Measurements from ENCODE around the gene FHIT.
A peak's percentile ranks its signal among the peaks of the same experiment; 100 is the strongest.

Gene FHIT

GRCh38 chr3:60617188-60617587 is 634.1 kb downstream of the FHIT start:
- no peak overlapping the region for H3K4me3 ChIP-seq
- no peaks in the 10 kb centered on the region for H3K36me3 ChIP-seq
- no peaks in the 10 kb centered on the region for H3K27me3 ChIP-seq
- H3K4me1 ChIP-seq: peaks cover 0 to 8% (median 0%) of the 10 kb centered on the region in 4 donors
- TF ChIP-seq, protein P1, sequence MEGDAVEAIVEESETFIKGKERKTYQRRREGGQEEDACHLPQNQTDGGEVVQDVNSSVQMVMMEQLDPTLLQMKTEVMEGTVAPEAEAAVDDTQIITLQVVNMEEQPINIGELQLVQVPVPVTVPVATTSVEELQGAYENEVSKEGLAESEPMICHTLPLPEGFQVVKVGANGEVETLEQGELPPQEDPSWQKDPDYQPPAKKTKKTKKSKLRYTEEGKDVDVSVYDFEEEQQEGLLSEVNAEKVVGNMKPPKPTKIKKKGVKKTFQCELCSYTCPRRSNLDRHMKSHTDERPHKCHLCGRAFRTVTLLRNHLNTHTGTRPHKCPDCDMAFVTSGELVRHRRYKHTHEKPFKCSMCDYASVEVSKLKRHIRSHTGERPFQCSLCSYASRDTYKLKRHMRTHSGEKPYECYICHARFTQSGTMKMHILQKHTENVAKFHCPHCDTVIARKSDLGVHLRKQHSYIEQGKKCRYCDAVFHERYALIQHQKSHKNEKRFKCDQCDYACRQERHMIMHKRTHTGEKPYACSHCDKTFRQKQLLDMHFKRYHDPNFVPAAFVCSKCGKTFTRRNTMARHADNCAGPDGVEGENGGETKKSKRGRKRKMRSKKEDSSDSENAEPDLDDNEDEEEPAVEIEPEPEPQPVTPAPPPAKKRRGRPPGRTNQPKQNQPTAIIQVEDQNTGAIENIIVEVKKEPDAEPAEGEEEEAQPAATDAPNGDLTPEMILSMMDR (IDR thresholded peaks at IDR 0.05): no peak
- no peak for DNase-seq
- H3K9me3 ChIP-seq: no peaks in the 10 kb centered on the region
- intact Hi-C loops (cut with DNase I; ENCODE audit: low total_unique reads): no loop called here
- no peak overlapping the region for H3K27ac ChIP-seq

GRCh38 chr3:60613769-60614303 is 637.4 kb downstream of the FHIT start:
- H3K36me3 ChIP-seq: no peaks in the 10 kb centered on the region
- H3K4me1 ChIP-seq: peaks cover 0 to 31% (median 5%) of the 10 kb centered on the region in 4 donors
- intact Hi-C loops (cut with DNase I; ENCODE audit: low total_unique reads): no loop called here
- TF ChIP-seq, protein P1 (IDR thresholded peaks at IDR 0.05): no peak
- DNase-seq: no peak
- no peak overlapping the region for H3K27ac ChIP-seq
- no peaks in the 10 kb centered on the region for H3K9me3 ChIP-seq
- H3K4me3 ChIP-seq: no peak overlapping the region
- H3K27me3 ChIP-seq: no peaks in the 10 kb centered on the region

GRCh38 chr3:60610441-60611112 is 640.7 kb downstream of the FHIT start:
- Histone ChIP-seq H3K4me1 (peaks cover 0 to 23% (median 5%) of the 10 kb centered on the region in 4 donors), H3K36me3 (no peaks in the 10 kb centered on the region), H3K27me3 (no peaks in the 10 kb centered on the region), H3K27ac (peak overlapping the region; percentile 10 to 23), H3K9me3 (no peaks in the 10 kb centered on the region), H3K4me3 (no peak overlapping the region)
- peak; percentile 91 to 92 for DNase-seq
- intact Hi-C loops (cut with DNase I; ENCODE audit: low total_unique reads): no loop called here
- TF ChIP-seq, protein P1 (IDR thresholded peaks at IDR 0.05): no peak

- Histone ChIP-seq H3K9me3 (no peaks in the 10 kb centered on the region), H3K36me3 (no peaks in the 10 kb centered on the region), H3K27me3 (no peaks in the 10 kb centered on the region), H3K4me3 (no peak overlapping the region), H3K27ac (no peak overlapping the region), H3K4me1 (peaks cover 0 to 23% (median 5%) of the 10 kb centered on the region in 4 donors)
- TF ChIP-seq, protein P1 (IDR thresholded peaks at IDR 0.05): no peak
- intact Hi-C loops (cut with DNase I; ENCODE audit: low total_unique reads): no loop called here
- no peak for DNase-seq
These were observed 641.8 kb downstream of the FHIT start for GRCh38 chr3:60609446-60609845.

DNA sequence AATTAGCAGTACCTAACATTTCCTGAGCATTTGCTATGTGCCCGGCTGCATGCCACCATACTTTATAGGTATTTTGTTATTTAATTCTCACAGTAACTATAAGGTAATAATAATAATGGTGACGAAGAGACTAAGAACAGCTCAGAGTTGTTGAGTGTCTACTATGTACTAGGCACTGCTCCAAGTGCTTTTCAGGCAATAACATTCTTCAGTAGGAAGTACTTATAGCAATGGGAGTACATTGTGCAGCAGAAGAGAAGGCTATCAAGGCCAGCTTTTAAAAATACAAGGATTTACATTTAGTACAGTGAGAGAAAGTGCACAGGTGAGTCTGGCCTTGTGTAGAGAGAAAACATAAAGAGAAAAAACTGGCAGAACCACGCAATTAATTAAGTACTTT is 647.4 kb downstream of the FHIT start:
- Histone ChIP-seq H3K9me3 (no peaks in the 10 kb centered on the region), H3K27ac (no peak overlapping the region), H3K4me1 (peaks cover 0 to 19% (median 0%) of the 10 kb centered on the region in 4 donors), H3K27me3 (no peaks in the 10 kb centered on the region), H3K36me3 (no peaks in the 10 kb centered on the region), H3K4me3 (no peak overlapping the region)
- intact Hi-C loops (cut with DNase I; ENCODE audit: low total_unique reads): no loop called here
- DNase-seq: no peak
- TF ChIP-seq, protein P1 (IDR thresholded peaks at IDR 0.05): no peak

All from tibial artery (tissue), 4 donors.